Transverse colon (tissue), 4 donors: ENCODE data around the gene TLE3. TPM values are rescaled to one million over a fixed set of nuclear protein-coding genes. Genes with fewer than 3 reads are reported as not detected.

Source experiments
- DNase-seq: peaks from one replicate; pipeline ENCODE4 v3.0.0-alpha.2; 2019
- H3K27ac ChIP-seq, 4 donors: fragments of 200-600 bp; sonication (generic); 2 replicates each; pipeline ENCODE4 v1.5.1; 2016 to 2018; ENCODE audit warnings: inconsistent platforms in 4 of 4
- H3K27me3 ChIP-seq: fragments of 200-600 bp; sonication (generic); 2 replicates; pipeline ENCODE4 v1.5.1; 2017; ENCODE audit warnings: inconsistent platforms
- H3K36me3 ChIP-seq, 4 donors: fragments of 200-600 bp; sonication (generic); 2 replicates each; pipeline ENCODE4 v1.5.1; 2017 to 2019; ENCODE audit warnings: inconsistent platforms in 4 of 4
- H3K4me1 ChIP-seq, 4 donors: fragments of 200-600 bp; sonication (generic); 2 replicates each; pipeline ENCODE4 v1.5.1; 2017 to 2020; ENCODE audit warnings: inconsistent platforms in 4 of 4
- H3K4me3 ChIP-seq, 4 donors: fragments of 200-600 bp; sonication (generic); 1 replicate in 1 of 4; 2 replicates in 3 of 4; pipeline versions ENCODE4 v1.5.1 to v1.6.1; 2017 to 2019; ENCODE audit warnings: inconsistent platforms in 4 of 4
- H3K9me3 ChIP-seq, 2 donors: fragments of 200-600 bp; sonication (generic); 2 replicates each; pipeline ENCODE4 v1.5.1; 2017 to 2019; ENCODE audit warnings: inconsistent platforms in 2 of 2
- EP300 ChIP-seq: sonication (generic); formaldehyde crosslinking; IDR thresholded peaks from one replicate; pipeline ENCODE4 v1.6.1; 2017; ENCODE audit warnings: antibody characterized with exemption, low read depth
- POLR2A ChIP-seq: fragments of 450-650 bp; IDR thresholded peaks from one replicate; pipeline ENCODE4 v1.6.1; 2016; ENCODE audit warnings: antibody characterized with exemption, mild to moderate bottlenecking, moderate library complexity
- POLR2AphosphoS5 ChIP-seq, 3 donors: sonication (generic); formaldehyde crosslinking; IDR thresholded peaks; one replicate each; pipeline ENCODE4 v1.6.1; 2016; ENCODE audit warnings: antibody characterized with exemption in 3 of 3
- WGBS, 2 donors: methylation state at CpG; one replicate each; pipeline ENCODE4 v1.1.5; 2018; ENCODE audit warnings: low coverage in 1 of 2; 5-methylcytosine and 5-hydroxymethylcytosine counted together
- in situ Hi-C, 4 donors: fragments of 200-750 bp; cut with MboI; loops; one replicate each; pipeline versions ENCODE4 v1.15.0 to v1.15.1; 2017; ENCODE audit warnings: low sequenced_read_pairs in 3 of 4, low pct_ligation_motif_present in 1 of 4, low pct_unique_long_range_greater_than_20kb in 1 of 4
- intact Hi-C: fragments of 100-400 bp; cut with DNase I; formaldehyde crosslinking; loops from one replicate; pipeline ENCODE4 v1.15.1; 2023; ENCODE audit warnings: low total_unique reads
- total RNA-seq, 4 donors: library from RNA; depleted of rRNA; stranded (reverse); fragments of >200 nt; gene quantifications; one replicate each; pipeline ENCODE4 v1.1.0, GENCODE V29; 2016
- TF ChIP-seq, protein P1 (sequence below), 5 experiments: fragments of 200-600 bp in 3 of 5; fragments of 450-650 bp in 2 of 5; sonication (generic) in 3 of 5; IDR thresholded peaks; 1 replicate in 2 of 5; 2 replicates in 3 of 5; pipeline ENCODE4 v1.5.1; 2016 to 2017; ENCODE audit warnings: antibody characterized with exemption in 5 of 5, inconsistent platforms in 3 of 5, mild to moderate bottlenecking in 2 of 5, moderate library complexity in 1 of 5

Gene TLE3
- total RNA-seq, 4 donors from 2014 or later = 49.8 to 223 (median 114) TPM

DNA sequence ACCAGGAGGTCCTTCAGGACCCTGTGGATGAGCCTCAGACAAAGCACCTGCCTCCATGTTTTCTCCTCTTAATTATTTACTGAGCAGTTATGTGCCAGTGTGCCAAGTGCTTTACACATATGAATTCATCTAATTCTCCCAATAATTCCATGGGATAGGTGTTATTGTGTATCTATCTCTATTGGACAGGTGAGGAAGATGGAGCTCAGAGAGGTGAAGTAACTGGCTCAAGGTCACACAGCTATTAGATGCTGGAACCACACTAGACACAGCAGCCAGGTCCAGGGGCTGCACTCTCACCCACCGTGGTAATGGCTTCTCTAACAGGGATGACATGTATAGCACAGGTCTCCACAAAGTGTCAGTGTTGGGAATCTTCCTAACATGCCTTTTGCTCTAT, 70.2 kb downstream of the TLE3 start:
- WGBS, 2 donors = 100% methylated on average over 1 of the region's 1 CpG; no CpG with 5 or more reads in 1 of the 2 donors

DNA sequence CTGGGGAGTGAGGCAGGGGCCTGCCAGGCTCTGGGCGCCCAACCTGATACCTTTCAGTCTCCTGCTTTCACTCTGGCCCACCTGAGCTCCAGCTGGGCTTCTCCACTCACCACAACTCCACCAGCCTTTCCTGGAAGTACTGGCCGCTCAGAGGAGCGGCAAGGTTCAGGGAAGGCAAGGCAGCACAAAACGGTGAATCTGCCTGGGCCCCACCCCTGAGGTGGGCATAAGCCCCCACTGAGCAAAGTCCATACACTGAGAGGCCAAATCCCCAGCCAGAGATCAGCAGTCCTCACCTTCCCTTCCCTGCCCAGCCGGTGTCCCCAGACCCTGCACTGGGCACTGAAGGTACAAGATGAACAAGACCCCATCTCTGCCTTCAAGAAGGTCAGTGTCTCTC, 70.7 kb downstream of the TLE3 start:
- 83% methylated on average over 5 of the region's 5 CpGs; no CpG with 5 or more reads in 1 of the 2 donors for WGBS, 2 donors
- H3K4me1 ChIP-seq = peaks cover 8 to 27% (median 13%) of the 10 kb centered on the region in 4 donors
- no peaks in the 10 kb centered on the region for H3K27me3 ChIP-seq
- no peaks in the 10 kb centered on the region for H3K9me3 ChIP-seq
- in situ Hi-C loops = no loop called here
- intact Hi-C loops = loop anchor here (10.0 kb wide), 1 partner anchor 48 kb away; no protein-coding TSS in a partner anchor
- TF ChIP-seq EP300 = no peak
- TF ChIP-seq, protein P1, sequence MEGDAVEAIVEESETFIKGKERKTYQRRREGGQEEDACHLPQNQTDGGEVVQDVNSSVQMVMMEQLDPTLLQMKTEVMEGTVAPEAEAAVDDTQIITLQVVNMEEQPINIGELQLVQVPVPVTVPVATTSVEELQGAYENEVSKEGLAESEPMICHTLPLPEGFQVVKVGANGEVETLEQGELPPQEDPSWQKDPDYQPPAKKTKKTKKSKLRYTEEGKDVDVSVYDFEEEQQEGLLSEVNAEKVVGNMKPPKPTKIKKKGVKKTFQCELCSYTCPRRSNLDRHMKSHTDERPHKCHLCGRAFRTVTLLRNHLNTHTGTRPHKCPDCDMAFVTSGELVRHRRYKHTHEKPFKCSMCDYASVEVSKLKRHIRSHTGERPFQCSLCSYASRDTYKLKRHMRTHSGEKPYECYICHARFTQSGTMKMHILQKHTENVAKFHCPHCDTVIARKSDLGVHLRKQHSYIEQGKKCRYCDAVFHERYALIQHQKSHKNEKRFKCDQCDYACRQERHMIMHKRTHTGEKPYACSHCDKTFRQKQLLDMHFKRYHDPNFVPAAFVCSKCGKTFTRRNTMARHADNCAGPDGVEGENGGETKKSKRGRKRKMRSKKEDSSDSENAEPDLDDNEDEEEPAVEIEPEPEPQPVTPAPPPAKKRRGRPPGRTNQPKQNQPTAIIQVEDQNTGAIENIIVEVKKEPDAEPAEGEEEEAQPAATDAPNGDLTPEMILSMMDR (IDR thresholded peaks at IDR 0.05) = no peak
- TF ChIP-seq POLR2AphosphoS5 (IDR thresholded peaks at IDR 0.05) = no peak
- no peak for TF ChIP-seq POLR2A
- DNase-seq = no peak
- H3K27ac ChIP-seq = no peak overlapping the region
- no peaks in the 10 kb centered on the region for H3K36me3 ChIP-seq
- no peak overlapping the region for H3K4me3 ChIP-seq

More for the DNA sequence above, 70.2 kb downstream of the TLE3 start:
- intact Hi-C loops (loop anchor here (10.0 kb wide), 1 partner anchor 47 kb away; no protein-coding TSS in a partner anchor), in situ Hi-C loops (no loop called here)
- Histone ChIP-seq H3K4me3 (no peak overlapping the region), H3K4me1 (peaks cover 8 to 27% (median 13%) of the 10 kb centered on the region in 4 donors), H3K9me3 (no peaks in the 10 kb centered on the region), H3K27ac (no peak overlapping the region), H3K36me3 (no peaks in the 10 kb centered on the region), H3K27me3 (no peaks in the 10 kb centered on the region)
- no peak for DNase-seq
- TF ChIP-seq, protein P1 (IDR thresholded peaks at IDR 0.05) = no peak
- TF ChIP-seq POLR2AphosphoS5 (IDR thresholded peaks at IDR 0.05) = no peak

DNA sequence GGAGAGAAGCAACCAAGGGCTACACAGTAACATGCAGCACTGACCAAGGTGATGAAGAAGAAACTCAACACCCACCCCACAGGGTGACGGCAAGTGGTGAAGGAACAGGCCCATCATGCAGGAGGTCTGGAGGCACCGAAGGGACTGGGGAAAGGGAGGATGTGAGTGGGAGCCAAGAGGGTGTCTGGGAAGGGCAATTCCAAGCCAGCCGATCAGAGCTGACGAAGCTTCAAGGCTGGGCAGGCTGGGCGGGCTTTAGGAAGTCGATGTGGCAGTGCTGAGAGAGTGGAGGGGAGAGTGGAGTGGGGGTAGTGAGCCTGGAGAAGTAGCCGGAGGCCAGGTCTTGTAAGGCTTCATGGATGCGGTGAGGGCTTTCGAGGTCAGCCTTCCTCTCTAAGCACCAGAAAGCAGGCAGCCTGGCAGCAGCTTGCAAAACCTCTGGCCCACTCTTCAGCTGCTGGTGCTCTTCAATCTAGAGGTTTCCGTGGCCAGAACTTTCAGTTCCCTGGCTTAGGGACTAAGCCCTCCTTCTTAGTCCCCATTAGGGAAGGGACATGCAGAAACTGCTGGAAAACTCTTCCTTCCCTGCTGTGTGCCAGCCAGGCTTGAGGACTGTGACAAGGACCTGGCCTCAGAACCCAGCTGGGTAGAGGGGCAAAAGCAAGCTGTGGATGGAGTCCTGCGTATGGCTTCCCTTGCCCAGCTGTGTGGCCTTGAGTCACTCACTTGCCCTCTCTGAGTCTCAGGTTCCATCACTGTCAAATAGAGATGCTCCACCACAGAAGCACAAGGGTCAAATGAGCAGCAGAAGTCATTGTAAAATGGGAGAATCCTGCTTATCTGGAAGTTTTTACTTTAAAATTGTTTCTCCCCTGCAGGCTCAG, 72.1 kb downstream of the TLE3 start:
- in situ Hi-C loops (no loop called here), intact Hi-C loops (loop anchor here (10.0 kb wide), 1 partner anchor 49 kb away; no protein-coding TSS in a partner anchor)
- Histone ChIP-seq H3K4me1 (peaks cover 8 to 27% (median 13%) of the 10 kb centered on the region in 4 donors), H3K4me3 (no peak overlapping the region), H3K9me3 (no peaks in the 10 kb centered on the region), H3K36me3 (no peaks in the 10 kb centered on the region), H3K27me3 (no peaks in the 10 kb centered on the region), H3K27ac (no peak overlapping the region)
- TF ChIP-seq, protein P1 (IDR thresholded peaks at IDR 0.05) = no peak
- DNase-seq = no peak
- 82 to 84% methylated on average over 5 to 11 of the region's 11 CpGs for WGBS, 2 donors

DNA sequence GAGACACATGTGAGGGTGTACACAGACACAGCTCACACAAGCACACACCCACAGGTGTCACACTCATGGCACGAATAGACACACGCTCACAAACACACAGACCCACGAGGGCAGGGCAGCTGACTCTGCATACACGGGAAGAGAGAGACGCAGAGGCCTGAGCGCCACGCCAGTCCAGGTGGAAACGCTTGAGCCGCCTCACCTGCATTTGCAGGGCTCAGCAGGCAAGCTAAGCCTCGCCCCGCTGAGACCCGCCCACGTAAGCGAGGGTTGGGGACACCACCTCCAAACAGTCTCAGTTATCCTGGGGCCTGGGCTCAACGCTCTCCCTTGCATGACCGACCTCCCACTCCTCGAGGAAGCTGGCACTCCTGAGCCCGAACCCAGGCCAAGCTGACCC, 73.2 kb downstream of the TLE3 start:
- no peaks in the 10 kb centered on the region for H3K36me3 ChIP-seq
- peak overlapping the region in 1 of 4 donors; percentile 48 for H3K27ac ChIP-seq
- no peak for DNase-seq
- no peaks in the 10 kb centered on the region for H3K9me3 ChIP-seq
- peaks cover 8 to 27% (median 13%) of the 10 kb centered on the region in 4 donors for H3K4me1 ChIP-seq
- intact Hi-C loops = loop anchor here (10.0 kb wide), 1 partner anchor 50 kb away; no protein-coding TSS in a partner anchor
- WGBS, 2 donors = 87% methylated on average over 17 of the region's 18 CpGs; no CpG with 5 or more reads in 1 of the 2 donors
- in situ Hi-C loops = no loop called here
- H3K27me3 ChIP-seq = no peaks in the 10 kb centered on the region
- TF ChIP-seq, protein P1 (IDR thresholded peaks at IDR 0.05) = no peak
- TF ChIP-seq EP300 = no peak
- TF ChIP-seq POLR2AphosphoS5 (IDR thresholded peaks at IDR 0.05) = no peak
- no peak for TF ChIP-seq POLR2A
- no peak overlapping the region for H3K4me3 ChIP-seq
